ENCODE results near the gene ZNF444.
"Not testable (repeated sequence)": the region's sequence is repeated elsewhere in the genome, so short reads cannot be mapped to it uniquely, and the experiment has no call there.

- TF ChIP-seq CTCF (conservative IDR thresholded peaks at IDR 0.05; ENCODE audit: low read length) = 0 out of 2 replicates have a peak, but pooled peaks have one; percentile 16
- TF ChIP-seq EZH2phosphoT487 (IDR thresholded peaks at IDR 0.05; ENCODE audit: borderline replicate concordance, low read depth, low read length) = not testable (repeated sequence)
Observed at GRCh38 chr19:56207581-56207980, 66.5 kb downstream of the ZNF444 start.
